ENCODE results near the gene POU4F3.

- no peak for TF ChIP-seq POLR2A (IDR thresholded peaks at IDR 0.05; ENCODE audit: low read depth, low read length)
- no peak for TF ChIP-seq POU2F2 (IDR thresholded peaks at IDR 0.05; ENCODE audit: low read depth, low read length)
- TF ChIP-seq POLR2AphosphoS5 (IDR thresholded peaks at IDR 0.05; ENCODE audit: low read depth, low read length) = no peak
- TF ChIP-seq TAF1 (IDR thresholded peaks at IDR 0.05; ENCODE audit: low read depth, low read length) = no peak
- TF ChIP-seq SPI1 (IDR thresholded peaks at IDR 0.05; ENCODE audit: low read depth, low read length) = no peak
Observed at GRCh38 chr5:146390469-146390868, 51.8 kb downstream of the POU4F3 start.

Data from GM12891 (cell line).